DND-41 (cell line): ENCODE results near the gene VWA1.
A peak's percentile ranks its signal among the peaks of the same experiment; 100 is the strongest.
"Not testable (repeated sequence)": the region's sequence is repeated elsewhere in the genome, so short reads cannot be mapped to it uniquely, and the experiment has no call there.

ENCODE experiments used
- ATAC-seq: fragments of 200-7000 bp; cut with Tn5 transposase; 3 replicates; pipeline ENCODE4 v1.9.1; 2021; ENCODE audit warnings: low read depth; ENCODE audit not compliant: insufficient read depth
- DNase-seq: peaks from one replicate; pipeline ENCODE4 v3.0.0-alpha.2; 2020
- H2AFZ ChIP-seq: 2 replicates; pipeline ENCODE4 v1.6.0; 2012; ENCODE audit warnings: low read depth, low read length
- H3K27ac ChIP-seq: 2 replicates; pipeline ENCODE4 v1.5.1; 2012; ENCODE audit warnings: low read length, inconsistent platforms
- H3K27me3 ChIP-seq: fragments of 200-600 bp; sonication (generic); 2 replicates; pipeline ENCODE4 v1.6.0; 2012; ENCODE audit warnings: low read length, mild to moderate bottlenecking, inconsistent platforms; ENCODE audit not compliant: insufficient read depth, poor library complexity
- H3K36me3 ChIP-seq: 2 replicates; pipeline ENCODE4 v1.5.1; 2012; ENCODE audit warnings: low read length, inconsistent platforms; ENCODE audit not compliant: insufficient read depth
- H3K4me1 ChIP-seq: 2 replicates; pipeline ENCODE4 v1.5.1; 2012; ENCODE audit warnings: mild to moderate bottlenecking, low read length; ENCODE audit not compliant: insufficient read depth
- H3K4me2 ChIP-seq: 2 replicates; pipeline ENCODE4 v1.6.0; 2012; ENCODE audit warnings: mild to moderate bottlenecking, moderate library complexity, low read length, inconsistent platforms; ENCODE audit not compliant: insufficient read depth
- H3K4me3 ChIP-seq, 2 experiments: fragments of 200-600 bp in 1 of 2; shearing (Covaris generic) in 1 of 2; 2 replicates each; pipeline ENCODE4 v1.5.1; 2012 to 2016; ENCODE audit warnings: inconsistent platforms in 2 of 2, low read length in 2 of 2, mild to moderate bottlenecking in 2 of 2, low read depth in 1 of 2, moderate library complexity in 1 of 2
- H3K79me2 ChIP-seq: 2 replicates; pipeline ENCODE4 v1.6.0; 2012; ENCODE audit warnings: low read length, inconsistent platforms; ENCODE audit not compliant: insufficient read depth
- H3K9ac ChIP-seq: 2 replicates; pipeline ENCODE4 v1.6.0; 2012; ENCODE audit warnings: low read depth, mild to moderate bottlenecking, inconsistent platforms, low read length, moderate library complexity
- H3K9me3 ChIP-seq: 2 replicates; pipeline ENCODE4 v1.5.1; 2012; ENCODE audit warnings: low read length, moderate library complexity, mild to moderate bottlenecking, inconsistent platforms; ENCODE audit not compliant: insufficient read depth, severe bottlenecking
- H4K20me1 ChIP-seq: 2 replicates; pipeline ENCODE4 v1.6.0; 2012; ENCODE audit warnings: low read length; ENCODE audit not compliant: insufficient read depth
- CTCF ChIP-seq: IDR thresholded peaks from 2 replicates; pipeline ENCODE4 v1.5.1; 2012; ENCODE audit warnings: borderline replicate concordance, low read length, moderate library complexity, mild to moderate bottlenecking; ENCODE audit not compliant: poor library complexity, severe bottlenecking; ENCODE audit errors: extremely low read depth
- EZH2 ChIP-seq: IDR thresholded peaks from 3 replicates; pipeline ENCODE4 v1.6.1; 2012; ENCODE audit warnings: borderline replicate concordance, low read depth, mild to moderate bottlenecking, moderate library complexity, low read length, inconsistent platforms; ENCODE audit not compliant: severe bottlenecking

VWA1 gene

GRCh38 chr1:1441002-1441888 is 5.8 kb downstream of the VWA1 start:
- Histone ChIP-seq H3K27ac (no peak overlapping the region), H3K27me3 (no peaks in the 10 kb centered on the region), H3K9ac (no peak overlapping the region), H3K4me1 (no peaks in the 10 kb centered on the region), H4K20me1 (no peaks in the 10 kb centered on the region), H2AFZ (peak overlapping the region; percentile 29; the same call in 1 of the 2 replicates), H3K36me3 (no peaks in the 10 kb centered on the region), H3K79me2 (no peaks in the 10 kb centered on the region), H3K9me3 (no peaks in the 10 kb centered on the region), H3K4me3 (no peak overlapping the region), H3K4me2 (no peak overlapping the region; the same call in 1 of the 2 replicates)
- peak; percentile 91 for TF ChIP-seq CTCF
- TF ChIP-seq EZH2 = no peak
- ATAC-seq (peak; percentile 89), DNase-seq (peak; percentile 55)

- Histone ChIP-seq H3K4me1 (no peaks in the 10 kb centered on the region), H3K9ac (no peak overlapping the region), H3K9me3 (no peaks in the 10 kb centered on the region), H3K4me2 (no peak overlapping the region), H3K27me3 (no peaks in the 10 kb centered on the region), H3K79me2 (no peaks in the 10 kb centered on the region), H2AFZ (no peak overlapping the region), H3K36me3 (no peaks in the 10 kb centered on the region), H3K4me3 (no peak overlapping the region), H3K27ac (no peak overlapping the region), H4K20me1 (no peaks in the 10 kb centered on the region)
- TF ChIP-seq CTCF (no peak), EZH2 (no peak)
- no peak for ATAC-seq
- DNase-seq = no peak
These were observed 6.7 kb downstream of the VWA1 start for GRCh38 chr1:1442069-1442770.

GRCh38 chr1:1446631-1447030 is 11.1 kb downstream of the VWA1 start:
- H3K4me2 ChIP-seq, H3K79me2 ChIP-seq, H3K27me3 ChIP-seq, DNase-seq, H3K27ac ChIP-seq, ATAC-seq, H3K9ac ChIP-seq, H2AFZ ChIP-seq, H3K36me3 ChIP-seq, H4K20me1 ChIP-seq, H3K9me3 ChIP-seq, H3K4me3 ChIP-seq, H3K4me1 ChIP-seq: not testable (repeated sequence)

GRCh38 chr1:1449099-1449739 is 13.7 kb downstream of the VWA1 start, which contains the start of gene ATAD3C:
Gene ATAD3C (plus strand): TSS chr1:1449689. CDS start chr1:1450684, 995 bp downstream.
- no peaks in the 10 kb centered on the region for H3K4me1 ChIP-seq
- ATAC-seq (no peak), DNase-seq (no peak)
- H4K20me1 ChIP-seq = no peaks in the 10 kb centered on the region
- no peaks in the 10 kb centered on the region for H3K27me3 ChIP-seq
- no peak within 1 kb of the TSS for H3K27ac ChIP-seq
- no peak within 1 kb of the TSS for H3K9ac ChIP-seq
- H3K4me2 ChIP-seq = no peak within 1 kb of the TSS
- no peaks in the 10 kb centered on the region for H3K36me3 ChIP-seq
- H3K79me2 ChIP-seq = no peaks in the 10 kb centered on the region
- no peaks in the 10 kb centered on the region for H3K9me3 ChIP-seq
- no peak for TF ChIP-seq CTCF
- TF ChIP-seq EZH2 = no peak
- H2AFZ ChIP-seq = no peak within 1 kb of the TSS
- no peak within 1 kb of the TSS for H3K4me3 ChIP-seq

- H3K27ac ChIP-seq, H3K4me1 ChIP-seq, H4K20me1 ChIP-seq, DNase-seq, H3K4me3 ChIP-seq, H3K79me2 ChIP-seq, H2AFZ ChIP-seq, H3K9me3 ChIP-seq, H3K9ac ChIP-seq, H3K36me3 ChIP-seq, ATAC-seq, H3K4me2 ChIP-seq, H3K27me3 ChIP-seq: not testable (repeated sequence)
These were observed 15.1 kb downstream of the VWA1 start for GRCh38 chr1:1450616-1451015.
